HG02610 (cell line): ENCODE results near the gene UBE3A.

Source experiments
- ATAC-seq: cut with Tn5 transposase; IDR thresholded peaks from one replicate; pipeline ENCODE4 v1.9.1; 2021; ENCODE audit warnings: mild to moderate bottlenecking, moderate library complexity; ENCODE audit not compliant: unreplicated experiment

UBE3A gene

DNA sequence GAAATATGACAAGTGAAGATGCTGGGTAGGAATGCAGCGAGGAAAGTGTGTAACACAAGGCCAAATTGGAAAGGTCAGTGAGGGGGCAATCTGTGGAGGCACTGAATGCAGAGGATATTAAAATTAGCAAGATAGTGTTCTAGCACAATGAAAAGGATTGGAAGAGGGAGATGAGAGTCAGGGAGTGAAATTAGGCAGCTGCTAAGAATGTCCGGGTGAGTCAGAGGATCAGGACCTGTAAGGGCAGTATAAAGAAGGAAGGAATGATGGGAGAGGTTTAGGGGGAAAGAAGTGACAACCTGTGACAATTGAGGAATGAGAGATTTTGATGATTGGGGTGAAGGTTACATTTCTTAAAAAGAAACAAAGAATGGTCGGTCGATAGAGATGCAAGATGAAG is 103.5 kb downstream of the UBE3A start:
- no peak for ATAC-seq

- ATAC-seq = no peak
Measured at GRCh38 chr15:25333049-25333448, 105.8 kb downstream of the UBE3A start.

GRCh38 chr15:25332306-25332705 is 106.5 kb downstream of the UBE3A start:
- no peak for ATAC-seq

DNA sequence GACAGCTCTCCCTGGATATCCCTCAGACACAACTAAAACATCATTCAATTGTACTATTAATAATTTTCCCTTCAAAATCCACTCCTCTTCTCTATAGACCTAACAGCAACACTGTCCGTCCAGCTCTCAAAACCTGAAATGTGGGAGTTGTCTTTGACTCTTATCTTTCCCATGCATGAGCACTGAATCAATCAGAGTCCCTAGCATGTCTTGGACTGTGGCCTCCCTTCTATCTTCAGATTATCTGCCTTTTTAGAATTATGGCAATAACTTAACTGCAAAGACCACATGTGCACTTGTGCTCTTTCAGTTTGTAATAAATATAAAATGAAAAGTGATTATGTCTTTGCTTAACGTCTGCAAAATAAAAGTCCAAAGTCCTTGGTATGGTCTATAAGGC is 107.0 kb downstream of the UBE3A start:
- no peak for ATAC-seq

DNA sequence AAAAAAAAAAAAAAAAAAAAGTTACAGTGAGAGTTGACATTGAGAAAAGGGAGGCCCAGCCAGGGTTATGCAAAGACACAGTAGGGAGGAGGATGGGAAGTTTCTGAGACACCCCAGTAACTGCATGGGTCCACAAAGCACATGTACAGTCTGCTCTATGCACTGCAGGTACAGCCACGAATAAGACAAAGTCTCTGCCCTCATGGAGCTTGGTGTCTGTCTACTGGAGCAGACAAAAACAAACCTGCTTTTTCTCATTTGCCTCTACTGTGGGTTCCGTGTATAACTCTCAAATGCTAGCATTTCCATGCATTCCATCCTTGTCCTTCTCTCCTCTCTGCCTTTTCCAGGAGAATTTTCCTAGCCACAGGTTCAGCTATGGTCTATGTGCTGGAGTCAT is 107.4 kb downstream of the UBE3A start:
- ATAC-seq = no peak

- ATAC-seq = no peak
Measured at GRCh38 chr15:25329696-25330095, 109.1 kb downstream of the UBE3A start.

DNA sequence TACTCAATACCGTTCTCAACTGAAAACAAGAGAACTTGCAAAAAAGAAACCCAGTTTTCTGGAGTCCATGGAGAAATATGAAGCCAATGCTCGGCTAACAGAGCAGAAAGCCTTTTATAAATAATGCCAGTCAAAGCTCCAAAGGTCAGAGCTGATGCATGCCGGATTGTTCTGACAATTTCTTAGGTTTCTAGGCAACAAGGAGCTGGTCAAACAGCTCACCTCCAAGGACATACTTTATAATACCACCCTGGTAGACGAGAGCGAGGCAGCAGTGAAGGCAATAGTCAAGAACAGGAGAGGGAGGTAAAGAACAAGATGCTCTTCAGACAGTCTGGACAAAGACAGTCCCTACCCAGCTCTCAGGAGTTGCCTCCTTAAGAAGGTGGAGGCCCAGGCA is 111.1 kb downstream of the UBE3A start:
- no peak for ATAC-seq

- ATAC-seq = no peak
Measured at GRCh38 chr15:25325187-25325586, 113.6 kb downstream of the UBE3A start.

GRCh38 chr15:25323420-25323819 is 115.4 kb downstream of the UBE3A start:
- ATAC-seq = no peak

DNA sequence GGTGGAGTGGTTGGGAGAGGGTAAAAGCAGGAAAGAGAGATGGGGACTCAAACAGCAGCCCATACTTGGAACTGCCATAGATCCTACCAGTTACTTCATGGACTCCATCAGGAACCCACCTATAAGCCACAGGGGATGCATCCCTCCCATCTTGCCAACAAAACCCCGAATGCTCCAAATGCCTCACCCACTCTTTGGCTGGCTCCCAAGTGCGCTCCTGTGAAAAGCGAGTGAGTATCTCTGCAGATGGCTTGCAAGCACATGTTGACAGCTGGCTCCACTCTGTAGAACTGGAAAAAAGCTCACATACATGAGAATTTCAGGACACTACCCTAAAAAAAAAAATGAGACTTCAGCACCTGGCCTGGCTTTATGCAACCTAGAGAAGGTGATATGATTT is 151.0 kb downstream of the UBE3A start:
- ATAC-seq = no peak
